HG03469 (cell line): ENCODE results near the gene PTPN14.

Experiments
- ATAC-seq: cut with Tn5 transposase; IDR thresholded peaks from one replicate; pipeline ENCODE4 v1.9.1; 2021; ENCODE audit warnings: mild to moderate bottlenecking, moderate library complexity, moderate number of reproducible peaks; ENCODE audit not compliant: unreplicated experiment

Gene PTPN14

GRCh38 chr1:214378492-214378891, 172.9 kb downstream of the PTPN14 start:
- ATAC-seq = no peak

GRCh38 chr1:214377886-214378285, 173.5 kb downstream of the PTPN14 start:
- ATAC-seq = no peak

- ATAC-seq = no peak
Observed at GRCh38 chr1:214377485-214377884, 173.9 kb downstream of the PTPN14 start.

- no peak for ATAC-seq
Observed at GRCh38 chr1:214372092-214372491, 179.3 kb downstream of the PTPN14 start.

GRCh38 chr1:214370615-214371014, 180.8 kb downstream of the PTPN14 start:
- ATAC-seq = no peak

GRCh38 chr1:214369364-214369763, 182.0 kb downstream of the PTPN14 start:
- no peak for ATAC-seq

- ATAC-seq = no peak
Observed at GRCh38 chr1:214367841-214368240, 183.6 kb downstream of the PTPN14 start.

GRCh38 chr1:214364786-214365295, 186.6 kb downstream of the PTPN14 start:
- no peak for ATAC-seq

GRCh38 chr1:214364386-214364785, 187.0 kb downstream of the PTPN14 start:
- no peak for ATAC-seq

GRCh38 chr1:214363386-214363785, 188.0 kb downstream of the PTPN14 start:
- ATAC-seq = no peak

GRCh38 chr1:214362188-214362882, 189.1 kb downstream of the PTPN14 start:
- no peak for ATAC-seq

- ATAC-seq = no peak
Observed at GRCh38 chr1:214361636-214362035, 189.8 kb downstream of the PTPN14 start.

GRCh38 chr1:214360525-214361164, 190.8 kb downstream of the PTPN14 start:
- no peak for ATAC-seq

GRCh38 chr1:214360116-214360515, 191.3 kb downstream of the PTPN14 start:
- ATAC-seq = no peak

GRCh38 chr1:214354440-214355148, 196.8 kb downstream of the PTPN14 start:
- ATAC-seq = no peak

GRCh38 chr1:214352838-214353237, 198.6 kb downstream of the PTPN14 start:
- ATAC-seq = no peak

- ATAC-seq = no peak
Observed at GRCh38 chr1:214351551-214352277, 199.7 kb downstream of the PTPN14 start.

- ATAC-seq = no peak
Observed at GRCh38 chr1:214349781-214350180, 201.6 kb downstream of the PTPN14 start.

GRCh38 chr1:214349008-214349407, 202.4 kb downstream of the PTPN14 start:
- ATAC-seq = no peak

- ATAC-seq = no peak
Observed at GRCh38 chr1:214344897-214345296, 206.5 kb downstream of the PTPN14 start.

GRCh38 chr1:214342525-214342924, 208.9 kb downstream of the PTPN14 start:
- no peak for ATAC-seq
